ENCODE data around the gene CD22. TPM values are rescaled to one million over a fixed set of nuclear protein-coding genes. Genes with fewer than 3 reads are reported as not detected.

The CD22 gene
- total RNA-seq, 1 experiment from 2014 or later = not detected

- H2AFZ ChIP-seq (ENCODE audit: low read length) = no peak overlapping the region
- H3K27ac Mint-ChIP-seq = no peak overlapping the region
- H3K4me1 ChIP-seq (ENCODE audit: insufficient read depth, low read length) = no peaks in the 10 kb centered on the region
- H4K20me1 ChIP-seq (ENCODE audit: control insufficient read depth, insufficient read depth, insufficient read length) = no peaks in the 10 kb centered on the region
- H4K5ac ChIP-seq (ENCODE audit: insufficient read length, low read depth, low read length) = no peak overlapping the region
- H3K4ac ChIP-seq (ENCODE audit: low read depth, low read length) = no peak overlapping the region
- no peaks in the 10 kb centered on the region for H3K27me3 ChIP-seq (ENCODE audit: insufficient read depth, low read length)
- no peaks in the 10 kb centered on the region for H3K36me3 Mint-ChIP-seq (ENCODE audit: insufficient read depth in 1 of 3, low read depth in 3 of 3)
- no peaks in the 10 kb centered on the region for H3K9me3 ChIP-seq (ENCODE audit: control insufficient read depth, low read depth, low read length)
- H3T11ph ChIP-seq (ENCODE audit: low read length) = no peak overlapping the region
- H3K4me1 Mint-ChIP-seq = no peaks in the 10 kb centered on the region
- no peak overlapping the region for H2BK20ac ChIP-seq (ENCODE audit: low read depth, low read length, poor library complexity, severe bottlenecking)
- no peak overlapping the region for H3K27ac ChIP-seq (ENCODE audit: insufficient read length, low read depth, low read length)
- no peak overlapping the region for H3K56ac ChIP-seq (ENCODE audit: insufficient read length, low read depth, low read length)
- H3K79me2 ChIP-seq (ENCODE audit: insufficient read depth, low read length) = no peaks in the 10 kb centered on the region
- H3K27me3 Mint-ChIP-seq (ENCODE audit: low read depth) = peaks cover 21% of the 10 kb centered on the region
- no peak overlapping the region for H2BK120ac ChIP-seq (ENCODE audit: low read depth, low read length, poor library complexity, severe bottlenecking)
- no peak overlapping the region for H3K9ac ChIP-seq (ENCODE audit: extremely low read depth, insufficient read length, low read length)
- H3K23me2 ChIP-seq (ENCODE audit: insufficient read length, low read depth, low read length, poor library complexity, severe bottlenecking) = no peaks in the 10 kb centered on the region
- no peak overlapping the region for H4K8ac ChIP-seq (replicated peaks; ENCODE audit: insufficient read length, low read depth, low read length)
- H4K91ac ChIP-seq (ENCODE audit: insufficient read length, low read depth, low read length) = no peak overlapping the region
- no peak overlapping the region for H2BK12ac ChIP-seq (ENCODE audit: insufficient read length, low read depth, low read length)
- H2AK5ac ChIP-seq (ENCODE audit: insufficient read length, low read length) = no peak overlapping the region
- TF ChIP-seq CTCF (conservative IDR thresholded peaks at IDR 0.05) = no peak
- no peak overlapping the region for H2BK5ac ChIP-seq (ENCODE audit: insufficient read length, low read length)
- no peak overlapping the region for H3K23ac ChIP-seq (ENCODE audit: insufficient read length, low read depth, low read length)
- DNase-seq = no peak
- no peak overlapping the region for H3K14ac ChIP-seq (ENCODE audit: insufficient read depth, low read length)
- H3K9me3 Mint-ChIP-seq = no peaks in the 10 kb centered on the region; a peak in 1 of 5 replicates
- H3K18ac ChIP-seq (ENCODE audit: insufficient read length, low read depth, low read length) = no peak overlapping the region
- H3K4me3 Mint-ChIP-seq = no peak overlapping the region
- H3K4me2 ChIP-seq (ENCODE audit: insufficient read depth, insufficient read length, low read length) = no peak overlapping the region
- no CpG with 5 or more reads among the region's 1 CpG for WGBS (ENCODE audit: extremely low coverage, insufficient read length, low lambda C conversion rate)
- H2BK15ac ChIP-seq (ENCODE audit: low read depth, low read length) = no peak overlapping the region
- no peaks in the 10 kb centered on the region for H3K79me1 ChIP-seq (ENCODE audit: insufficient read depth, low read depth, low read length, poor library complexity, severe bottlenecking)
Observed at GRCh38 chr19:35368378-35368777, 39.4 kb downstream of the CD22 start.

Data from H9 (cell line).